ENCODE results near the gene FBXL19.

GRCh38 chr16:30874244-30874820, 49.0 kb upstream of the FBXL19 start:
- no peak for TF ChIP-seq SP1 (CRISPR knock-in tag; conservative IDR thresholded peaks at IDR 0.05)
- TF ChIP-seq ZNF423 (CRISPR knock-in tag; IDR thresholded peaks at IDR 0.05), result no peak
- no peak for TF ChIP-seq CTCF (IDR thresholded peaks at IDR 0.05)
- TF ChIP-seq, protein P1, sequence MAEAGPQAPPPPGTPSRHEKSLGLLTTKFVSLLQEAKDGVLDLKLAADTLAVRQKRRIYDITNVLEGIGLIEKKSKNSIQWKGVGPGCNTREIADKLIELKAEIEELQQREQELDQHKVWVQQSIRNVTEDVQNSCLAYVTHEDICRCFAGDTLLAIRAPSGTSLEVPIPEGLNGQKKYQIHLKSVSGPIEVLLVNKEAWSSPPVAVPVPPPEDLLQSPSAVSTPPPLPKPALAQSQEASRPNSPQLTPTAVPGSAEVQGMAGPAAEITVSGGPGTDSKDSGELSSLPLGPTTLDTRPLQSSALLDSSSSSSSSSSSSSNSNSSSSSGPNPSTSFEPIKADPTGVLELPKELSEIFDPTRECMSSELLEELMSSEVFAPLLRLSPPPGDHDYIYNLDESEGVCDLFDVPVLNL (CRISPR knock-in tag; IDR thresholded peaks at IDR 0.05; ENCODE audit: borderline replicate concordance, low read depth), result no peak

All from WTC11 (cell line).